OCI-LY1 (cell line): ENCODE results near the gene RAB19.

Experiments used
- H2AFZ ChIP-seq: fragments of 200-600 bp; sonication (generic), shearing (Covaris generic); 2 replicates; pipeline ENCODE4 v1.6.0; 2014; ENCODE audit warnings: antibody characterized with exemption, mild to moderate bottlenecking, low read length
- H3F3A ChIP-seq: fragments of 200-600 bp; sonication (generic), shearing (Covaris generic); 2 replicates; pipeline ENCODE4 v1.6.0; 2014; ENCODE audit warnings: mild to moderate bottlenecking, antibody characterized with exemption, low read length, moderate library complexity; ENCODE audit not compliant: insufficient read depth
- H3K27ac ChIP-seq: fragments of 200-600 bp; sonication (generic); 2 replicates; pipeline ENCODE4 v1.5.1; 2014; ENCODE audit warnings: low read length, mixed run types, mild to moderate bottlenecking, low read depth; ENCODE audit not compliant: poor library complexity, severe bottlenecking
- H3K27me3 ChIP-seq: fragments of 200-600 bp; sonication (generic); 2 replicates; pipeline ENCODE4 v1.6.0; 2014; ENCODE audit warnings: antibody characterized with exemption, mild to moderate bottlenecking, low read length, moderate library complexity; ENCODE audit not compliant: insufficient read depth
- H3K36me3 ChIP-seq: fragments of 200-600 bp; sonication (generic); 2 replicates; pipeline ENCODE4 v1.6.1; 2014; ENCODE audit warnings: mild to moderate bottlenecking, antibody characterized with exemption, low read length, moderate library complexity, mixed read lengths; ENCODE audit not compliant: insufficient read depth
- H3K4me1 ChIP-seq: fragments of 200-600 bp; sonication (generic); 2 replicates; pipeline ENCODE4 v1.5.1; 2014; ENCODE audit warnings: mild to moderate bottlenecking, low read length, moderate library complexity; ENCODE audit not compliant: insufficient read depth, severe bottlenecking
- H3K4me2 ChIP-seq: fragments of 200-600 bp; sonication (generic), shearing (Covaris generic); 2 replicates; pipeline ENCODE4 v1.6.1; 2014; ENCODE audit warnings: low read length
- H3K4me3 ChIP-seq: fragments of 200-600 bp; sonication (generic); 2 replicates; pipeline ENCODE4 v1.5.1; 2014; ENCODE audit warnings: low read length, low read depth, mild to moderate bottlenecking, mixed read lengths; ENCODE audit not compliant: poor library complexity, severe bottlenecking
- H3K79me2 ChIP-seq: fragments of 200-600 bp; shearing (Covaris generic); 2 replicates; pipeline ENCODE4 v1.6.1; 2016; ENCODE audit warnings: mixed run types, low read length, mixed read lengths; ENCODE audit not compliant: insufficient read depth
- H3K9ac ChIP-seq: fragments of 200-600 bp; sonication (generic), shearing (Covaris generic); 2 replicates; pipeline ENCODE4 v1.6.1; 2014; ENCODE audit warnings: mild to moderate bottlenecking, low read length, mixed read lengths
- H3K9me2 ChIP-seq: fragments of 200-600 bp; sonication (generic), shearing (Covaris generic); 2 replicates; pipeline ENCODE4 v1.6.1; 2014; ENCODE audit warnings: low read depth, mild to moderate bottlenecking, low read length, mixed read lengths
- H3K9me3 ChIP-seq: fragments of 200-600 bp; shearing (Covaris generic); 2 replicates; pipeline ENCODE4 v1.6.1; 2014; ENCODE audit warnings: low read length, mixed read lengths
- H4K20me1 ChIP-seq: fragments of 200-600 bp; sonication (generic), shearing (Covaris generic); 2 replicates; pipeline ENCODE4 v1.6.0; 2016; ENCODE audit warnings: mild to moderate bottlenecking, low read length; ENCODE audit not compliant: insufficient read depth
- CTCF ChIP-seq: fragments of 200-600 bp; sonication (generic), shearing (Covaris generic); IDR thresholded peaks from 2 replicates; pipeline ENCODE4 v1.5.1; 2017; ENCODE audit warnings: mild to moderate bottlenecking, antibody characterized with exemption, low read length, moderate library complexity, mixed read lengths
- EZH2 ChIP-seq: fragments of 200-600 bp; sonication (generic), shearing (Covaris generic); IDR thresholded peaks from 2 replicates; pipeline ENCODE4 v1.8.0; 2017; ENCODE audit warnings: borderline replicate concordance, mixed run types, mild to moderate bottlenecking, antibody characterized with exemption, low read length, moderate library complexity, mixed read lengths

Gene RAB19

GRCh38 chr7:140455743-140456142 lies 51.9 kb downstream of the RAB19 start:
- H3K27ac ChIP-seq, result no peak overlapping the region
- H3K36me3 ChIP-seq, result peaks cover 81% of the 10 kb centered on the region
- H2AFZ ChIP-seq, result no peak overlapping the region
- no peaks in the 10 kb centered on the region for H4K20me1 ChIP-seq
- no peaks in the 10 kb centered on the region for H3K9me3 ChIP-seq
- H3F3A ChIP-seq, result no peaks in the 10 kb centered on the region
- no peaks in the 10 kb centered on the region for H3K4me1 ChIP-seq
- H3K9me2 ChIP-seq, result no peaks in the 10 kb centered on the region
- H3K27me3 ChIP-seq, result no peaks in the 10 kb centered on the region
- H3K79me2 ChIP-seq, result no peaks in the 10 kb centered on the region
- H3K9ac ChIP-seq, result no peak overlapping the region
- TF ChIP-seq CTCF, result no peak
- TF ChIP-seq EZH2, result no peak
- no peak overlapping the region for H3K4me2 ChIP-seq
- H3K4me3 ChIP-seq, result no peak overlapping the region

- Histone ChIP-seq H2AFZ (no peak overlapping the region), H3F3A (no peaks in the 10 kb centered on the region), H3K9ac (no peak overlapping the region), H3K9me2 (no peaks in the 10 kb centered on the region), H3K4me3 (no peak overlapping the region), H3K27ac (no peak overlapping the region), H4K20me1 (no peaks in the 10 kb centered on the region), H3K9me3 (no peaks in the 10 kb centered on the region), H3K36me3 (peaks cover 88% of the 10 kb centered on the region), H3K27me3 (no peaks in the 10 kb centered on the region), H3K4me2 (no peak overlapping the region), H3K4me1 (no peaks in the 10 kb centered on the region), H3K79me2 (no peaks in the 10 kb centered on the region)
- TF ChIP-seq EZH2, result no peak
- no peak for TF ChIP-seq CTCF
Measured at GRCh38 chr7:140456551-140457051, 52.7 kb downstream of the RAB19 start.

DNA sequence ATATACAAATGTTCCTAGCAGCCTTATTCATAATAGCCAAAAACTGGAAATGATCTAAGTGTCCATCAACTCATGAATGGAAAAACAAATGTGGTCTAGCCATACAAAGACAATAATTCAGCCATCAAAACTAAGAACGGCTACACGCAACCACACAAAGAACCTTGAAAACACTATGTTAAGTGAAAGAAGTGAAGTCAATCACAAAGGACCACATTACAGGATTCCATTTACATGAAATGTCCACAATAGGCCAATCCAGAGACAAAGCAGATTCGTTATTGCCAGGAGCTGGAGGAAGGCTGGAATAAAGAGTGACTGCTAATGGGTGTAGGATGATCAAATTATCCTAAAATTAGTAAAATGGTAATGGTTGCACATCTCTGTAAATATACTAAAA lies 54.3 kb downstream of the RAB19 start:
- no peak overlapping the region for H3K9ac ChIP-seq
- H2AFZ ChIP-seq, result no peak overlapping the region
- no peaks in the 10 kb centered on the region for H3K4me1 ChIP-seq

More for the DNA sequence above, 54.3 kb downstream of the RAB19 start:
- H3K4me3 ChIP-seq, result no peak overlapping the region
- no peaks in the 10 kb centered on the region for H3F3A ChIP-seq
- peaks cover 91% of the 10 kb centered on the region for H3K36me3 ChIP-seq
- H3K79me2 ChIP-seq, result no peaks in the 10 kb centered on the region
- H3K27me3 ChIP-seq, result no peaks in the 10 kb centered on the region
- no peak overlapping the region for H3K27ac ChIP-seq
- H3K9me2 ChIP-seq, result no peaks in the 10 kb centered on the region
- no peaks in the 10 kb centered on the region for H4K20me1 ChIP-seq
- H3K9me3 ChIP-seq, result no peaks in the 10 kb centered on the region
- TF ChIP-seq EZH2 (no peak), CTCF (no peak)
- no peak overlapping the region for H3K4me2 ChIP-seq
